Osteoblast (primary cell): ENCODE measurements around the gene HACD2. TPM values are rescaled to one million over a fixed set of nuclear protein-coding genes. Genes with fewer than 3 reads are reported as not detected.

Source experiments
- DNase-seq: peaks from one replicate; pipeline ENCODE4 v3.0.0; 2011; ENCODE audit warnings: low spot score, mixed read lengths; ENCODE audit not compliant: insufficient read length; ENCODE audit errors: missing footprints
- H2AFZ ChIP-seq: 2 replicates; pipeline ENCODE4 v1.6.0; 2011; ENCODE audit warnings: mild to moderate bottlenecking, low read length
- H3K27ac ChIP-seq: 2 replicates; pipeline ENCODE4 v1.5.1; 2011; ENCODE audit warnings: mild to moderate bottlenecking, low read depth, low read length, moderate library complexity
- H3K27me3 ChIP-seq: 2 replicates; pipeline ENCODE4 v1.6.0; 2012; ENCODE audit warnings: mild to moderate bottlenecking, control low read depth, inconsistent platforms, low read length, moderate library complexity; ENCODE audit not compliant: insufficient read depth
- H3K36me3 ChIP-seq: 2 replicates; pipeline ENCODE4 v1.5.1; 2011; ENCODE audit warnings: mild to moderate bottlenecking, low read length, control low read depth, moderate library complexity; ENCODE audit not compliant: insufficient read depth
- H3K4me1 ChIP-seq: 2 replicates; pipeline ENCODE4 v1.5.1; 2011; ENCODE audit warnings: mild to moderate bottlenecking, low read length, control low read depth, moderate library complexity; ENCODE audit not compliant: insufficient read depth
- H3K4me2 ChIP-seq: 2 replicates; pipeline ENCODE4 v1.6.0; 2011; ENCODE audit warnings: mild to moderate bottlenecking, low read length; ENCODE audit not compliant: insufficient read depth
- H3K4me3 ChIP-seq: fragments of 200-600 bp; sonication (generic); 3 replicates; pipeline ENCODE4 v1.5.1; 2012; ENCODE audit warnings: mild to moderate bottlenecking, low read length, inconsistent platforms; ENCODE audit not compliant: insufficient read depth
- H3K79me2 ChIP-seq: 2 replicates; pipeline ENCODE4 v1.6.0; 2012; ENCODE audit warnings: mild to moderate bottlenecking, low read length, control low read depth, inconsistent platforms; ENCODE audit not compliant: insufficient read depth
- H3K9me3 ChIP-seq: 2 replicates; pipeline ENCODE4 v1.5.1; 2011; ENCODE audit warnings: low read depth, low read length, control low read depth
- H4K20me1 ChIP-seq: 2 replicates; pipeline ENCODE4 v1.6.0; 2012; ENCODE audit warnings: mild to moderate bottlenecking, low read length, control low read depth; ENCODE audit not compliant: insufficient read depth
- total RNA-seq: library from RNA; depleted of rRNA; stranded (reverse); fragments of >200 nt; gene quantifications from 2 replicates; pipeline ENCODE4 v1.2.3, GENCODE V29; 2012
- TF ChIP-seq, protein P1 (sequence below): IDR thresholded peaks from 2 replicates; pipeline ENCODE4 v1.5.1; 2011; ENCODE audit warnings: mild to moderate bottlenecking, low read depth, low read length, moderate library complexity; ENCODE audit errors: extremely low read depth

HACD2 gene
- total RNA-seq, 1 donor, result 27.5 TPM

DNA sequence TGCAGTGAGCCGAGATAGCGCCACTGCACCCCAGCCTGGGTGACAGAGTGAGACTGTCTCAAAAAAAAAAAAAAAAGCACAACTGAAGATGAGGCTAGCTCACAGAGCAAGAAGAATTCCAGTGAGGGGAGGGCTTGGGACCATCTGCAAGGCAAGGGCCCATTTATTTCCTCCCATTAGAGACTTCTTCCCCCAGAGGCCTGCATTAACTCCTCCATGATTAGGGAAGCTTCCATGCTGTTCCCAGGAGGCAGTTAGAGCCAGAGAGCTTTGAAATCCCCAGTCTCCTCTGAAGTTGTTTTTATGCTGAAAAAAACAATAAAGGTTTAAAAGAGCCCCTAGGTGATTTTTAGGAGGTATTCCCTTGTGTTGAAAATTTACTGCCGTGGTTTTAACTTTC is 81.7 kb downstream of the HACD2 start:
- Histone ChIP-seq H3K79me2 (no peaks in the 10 kb centered on the region), H4K20me1 (no peaks in the 10 kb centered on the region), H3K4me1 (peaks cover 6% of the 10 kb centered on the region), H3K9me3 (no peaks in the 10 kb centered on the region), H3K27me3 (no peaks in the 10 kb centered on the region), H3K27ac (no peak overlapping the region), H3K36me3 (no peaks in the 10 kb centered on the region), H3K4me2 (no peak overlapping the region), H3K4me3 (no peak overlapping the region), H2AFZ (no peak overlapping the region)
- DNase-seq, result no peak
- TF ChIP-seq, protein P1, sequence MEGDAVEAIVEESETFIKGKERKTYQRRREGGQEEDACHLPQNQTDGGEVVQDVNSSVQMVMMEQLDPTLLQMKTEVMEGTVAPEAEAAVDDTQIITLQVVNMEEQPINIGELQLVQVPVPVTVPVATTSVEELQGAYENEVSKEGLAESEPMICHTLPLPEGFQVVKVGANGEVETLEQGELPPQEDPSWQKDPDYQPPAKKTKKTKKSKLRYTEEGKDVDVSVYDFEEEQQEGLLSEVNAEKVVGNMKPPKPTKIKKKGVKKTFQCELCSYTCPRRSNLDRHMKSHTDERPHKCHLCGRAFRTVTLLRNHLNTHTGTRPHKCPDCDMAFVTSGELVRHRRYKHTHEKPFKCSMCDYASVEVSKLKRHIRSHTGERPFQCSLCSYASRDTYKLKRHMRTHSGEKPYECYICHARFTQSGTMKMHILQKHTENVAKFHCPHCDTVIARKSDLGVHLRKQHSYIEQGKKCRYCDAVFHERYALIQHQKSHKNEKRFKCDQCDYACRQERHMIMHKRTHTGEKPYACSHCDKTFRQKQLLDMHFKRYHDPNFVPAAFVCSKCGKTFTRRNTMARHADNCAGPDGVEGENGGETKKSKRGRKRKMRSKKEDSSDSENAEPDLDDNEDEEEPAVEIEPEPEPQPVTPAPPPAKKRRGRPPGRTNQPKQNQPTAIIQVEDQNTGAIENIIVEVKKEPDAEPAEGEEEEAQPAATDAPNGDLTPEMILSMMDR, result no peak

DNA sequence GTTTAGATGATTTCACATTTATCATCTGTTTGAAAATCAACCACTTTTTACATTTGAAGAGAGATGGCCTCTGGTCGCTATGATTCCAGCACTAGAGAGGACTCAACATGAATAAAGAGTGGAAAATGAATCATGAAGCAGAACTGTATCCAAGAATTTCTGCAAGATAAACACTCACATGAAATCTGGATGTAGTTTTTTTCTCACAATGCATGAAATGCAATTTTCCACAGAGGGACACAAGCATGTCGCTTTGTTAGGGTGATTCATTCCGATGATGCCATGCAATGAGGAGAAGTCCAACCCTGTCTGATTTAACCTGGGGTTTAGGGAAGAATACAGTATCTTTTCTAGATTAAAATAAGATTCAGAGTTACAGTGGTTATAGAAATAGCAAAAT is 85.5 kb downstream of the HACD2 start:
- Histone ChIP-seq H3K27me3 (no peaks in the 10 kb centered on the region), H2AFZ (no peak overlapping the region), H3K9me3 (no peaks in the 10 kb centered on the region), H3K27ac (no peak overlapping the region), H3K4me1 (peaks cover 6% of the 10 kb centered on the region), H3K4me3 (no peak overlapping the region), H4K20me1 (no peaks in the 10 kb centered on the region), H3K79me2 (no peaks in the 10 kb centered on the region), H3K4me2 (no peak overlapping the region), H3K36me3 (peaks cover 3% of the 10 kb centered on the region)
- TF ChIP-seq, protein P1, result no peak
- DNase-seq, result peak; percentile 79

DNA sequence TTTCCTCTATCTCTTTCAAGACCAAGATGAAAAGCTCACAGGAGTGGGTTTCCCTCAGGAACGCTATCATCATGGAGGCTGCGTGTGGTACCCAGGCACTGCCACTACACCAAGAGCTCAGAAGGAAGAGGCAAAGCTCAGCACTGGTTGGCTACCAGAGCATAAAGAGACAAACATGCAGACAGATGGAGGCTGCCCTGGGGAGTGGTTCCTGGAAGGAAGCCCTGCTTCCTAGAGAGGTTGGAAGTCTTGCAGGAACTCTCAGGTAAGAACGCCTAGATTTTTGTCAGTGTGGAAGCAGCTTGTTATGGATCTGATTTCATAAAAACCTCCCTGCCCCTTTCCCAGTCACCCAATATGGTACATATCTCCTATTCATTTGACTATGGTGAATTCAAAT is 86.1 kb downstream of the HACD2 start:
- Histone ChIP-seq H3K36me3 (peaks cover 3% of the 10 kb centered on the region), H3K27me3 (no peaks in the 10 kb centered on the region), H4K20me1 (no peaks in the 10 kb centered on the region), H3K9me3 (no peaks in the 10 kb centered on the region), H2AFZ (no peak overlapping the region), H3K79me2 (no peaks in the 10 kb centered on the region), H3K4me3 (no peak overlapping the region), H3K4me1 (peaks cover 6% of the 10 kb centered on the region), H3K4me2 (no peak overlapping the region), H3K27ac (no peak overlapping the region)
- no peak for DNase-seq
- TF ChIP-seq, protein P1, result no peak

DNA sequence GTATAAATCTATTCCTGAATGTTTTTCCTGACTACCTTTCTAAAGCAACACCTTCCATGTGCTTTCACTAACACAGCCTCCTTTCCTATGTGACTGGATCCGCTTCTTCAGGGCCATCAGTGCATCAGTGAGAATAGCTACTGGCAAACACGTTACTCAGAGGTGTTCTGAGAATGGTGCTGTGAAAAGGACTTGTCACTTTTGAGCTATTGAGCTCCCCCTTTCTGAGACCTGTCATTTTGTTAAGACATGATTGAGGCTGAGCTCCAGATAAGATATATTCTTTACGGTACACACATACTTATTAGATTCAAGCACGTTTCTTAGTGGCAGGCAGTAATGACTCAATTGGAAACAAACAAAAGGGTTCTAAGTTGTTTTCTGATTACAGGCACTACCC is 90.9 kb downstream of the HACD2 start:
- H2AFZ ChIP-seq, result no peak overlapping the region
- H3K27me3 ChIP-seq, result no peaks in the 10 kb centered on the region
- H4K20me1 ChIP-seq, result no peaks in the 10 kb centered on the region
- H3K9me3 ChIP-seq, result no peaks in the 10 kb centered on the region
- no peak overlapping the region for H3K27ac ChIP-seq
- no peak overlapping the region for H3K4me2 ChIP-seq
- no peaks in the 10 kb centered on the region for H3K4me1 ChIP-seq
- TF ChIP-seq, protein P1, result no peak
- peaks cover 3% of the 10 kb centered on the region for H3K36me3 ChIP-seq
- DNase-seq, result no peak
- no peak overlapping the region for H3K4me3 ChIP-seq
- no peaks in the 10 kb centered on the region for H3K79me2 ChIP-seq
